ENCODE results near the gene FGF12.
A peak's percentile ranks its signal among the peaks of the same experiment; 100 is the strongest.

FGF12 gene

DNA sequence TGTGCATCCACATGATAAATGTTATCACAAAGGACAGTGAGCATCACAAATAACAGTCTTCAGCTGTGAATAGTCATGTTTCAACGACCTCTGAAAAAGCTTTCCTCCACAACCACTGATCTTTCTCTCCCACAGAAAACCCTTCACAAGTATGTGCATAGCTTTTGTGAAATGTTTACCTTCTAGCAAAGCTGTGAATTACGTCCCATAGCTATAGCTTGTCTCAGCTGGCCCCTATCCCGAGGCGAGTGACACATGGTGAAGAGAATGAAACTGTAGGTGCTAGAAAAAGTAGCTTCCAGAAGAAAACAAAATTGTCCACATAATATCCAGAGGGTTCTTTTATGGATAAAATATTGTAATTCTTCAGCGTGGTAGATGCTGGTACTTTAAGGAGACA is 182.0 kb downstream of the FGF12 start:
- no peak overlapping the region for H3K4me3 ChIP-seq (ENCODE audit: low read depth, low read length)

GRCh38 chr3:192543163-192543562 is 184.2 kb downstream of the FGF12 start:
- no peaks in the 10 kb centered on the region for H3K9me3 ChIP-seq (ENCODE audit: control insufficient read depth, low read length)
- no peak overlapping the region for H3K4me2 ChIP-seq (ENCODE audit: low read length)
- H3K27ac ChIP-seq: no peak overlapping the region
- no peak overlapping the region for H3K9ac ChIP-seq
- no peak overlapping the region for H3K4me3 ChIP-seq (ENCODE audit: low read depth, low read length)
- no peaks in the 10 kb centered on the region for H3K4me1 ChIP-seq
- no peak overlapping the region for H2AFZ ChIP-seq
- H3K79me2 ChIP-seq: no peaks in the 10 kb centered on the region
- no peaks in the 10 kb centered on the region for H3K27me3 ChIP-seq (ENCODE audit: control insufficient read depth, insufficient read depth, low read length)
- TF ChIP-seq, protein P1, sequence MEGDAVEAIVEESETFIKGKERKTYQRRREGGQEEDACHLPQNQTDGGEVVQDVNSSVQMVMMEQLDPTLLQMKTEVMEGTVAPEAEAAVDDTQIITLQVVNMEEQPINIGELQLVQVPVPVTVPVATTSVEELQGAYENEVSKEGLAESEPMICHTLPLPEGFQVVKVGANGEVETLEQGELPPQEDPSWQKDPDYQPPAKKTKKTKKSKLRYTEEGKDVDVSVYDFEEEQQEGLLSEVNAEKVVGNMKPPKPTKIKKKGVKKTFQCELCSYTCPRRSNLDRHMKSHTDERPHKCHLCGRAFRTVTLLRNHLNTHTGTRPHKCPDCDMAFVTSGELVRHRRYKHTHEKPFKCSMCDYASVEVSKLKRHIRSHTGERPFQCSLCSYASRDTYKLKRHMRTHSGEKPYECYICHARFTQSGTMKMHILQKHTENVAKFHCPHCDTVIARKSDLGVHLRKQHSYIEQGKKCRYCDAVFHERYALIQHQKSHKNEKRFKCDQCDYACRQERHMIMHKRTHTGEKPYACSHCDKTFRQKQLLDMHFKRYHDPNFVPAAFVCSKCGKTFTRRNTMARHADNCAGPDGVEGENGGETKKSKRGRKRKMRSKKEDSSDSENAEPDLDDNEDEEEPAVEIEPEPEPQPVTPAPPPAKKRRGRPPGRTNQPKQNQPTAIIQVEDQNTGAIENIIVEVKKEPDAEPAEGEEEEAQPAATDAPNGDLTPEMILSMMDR (IDR thresholded peaks at IDR 0.05): no peak
- no peaks in the 10 kb centered on the region for H3K36me3 ChIP-seq (ENCODE audit: control insufficient read depth, insufficient read depth, low read length)

More for the DNA sequence above, 182.0 kb downstream of the FGF12 start:
- TF ChIP-seq, protein P1 (IDR thresholded peaks at IDR 0.05): no peak
- Histone ChIP-seq H3K27me3 (ENCODE audit: control insufficient read depth, insufficient read depth, low read length) (no peaks in the 10 kb centered on the region), H3K36me3 (ENCODE audit: control insufficient read depth, insufficient read depth, low read length) (no peaks in the 10 kb centered on the region), H3K79me2 (no peaks in the 10 kb centered on the region), H3K4me2 (ENCODE audit: low read length) (no peak overlapping the region), H3K27ac (no peak overlapping the region), H2AFZ (no peak overlapping the region), H3K9ac (no peak overlapping the region), H3K4me1 (no peaks in the 10 kb centered on the region), H3K9me3 (ENCODE audit: control insufficient read depth, low read length) (no peaks in the 10 kb centered on the region)

GRCh38 chr3:192516820-192517219 is 210.5 kb downstream of the FGF12 start:
- Histone ChIP-seq H3K36me3 (ENCODE audit: control insufficient read depth, insufficient read depth, low read length) (no peaks in the 10 kb centered on the region), H3K4me1 (no peaks in the 10 kb centered on the region), H3K27me3 (ENCODE audit: control insufficient read depth, insufficient read depth, low read length) (no peaks in the 10 kb centered on the region), H3K9me3 (ENCODE audit: control insufficient read depth, low read length) (no peaks in the 10 kb centered on the region), H3K4me3 (ENCODE audit: low read depth, low read length) (no peak overlapping the region), H2AFZ (no peak overlapping the region), H3K79me2 (no peaks in the 10 kb centered on the region), H3K4me2 (ENCODE audit: low read length) (no peak overlapping the region), H3K9ac (no peak overlapping the region), H3K27ac (no peak overlapping the region)
- TF ChIP-seq, protein P1 (IDR thresholded peaks at IDR 0.05): no peak

GRCh38 chr3:192515664-192516045 is 211.7 kb downstream of the FGF12 start:
- Histone ChIP-seq H3K27me3 (ENCODE audit: control insufficient read depth, insufficient read depth, low read length) (no peaks in the 10 kb centered on the region), H3K36me3 (ENCODE audit: control insufficient read depth, insufficient read depth, low read length) (no peaks in the 10 kb centered on the region), H3K27ac (peak overlapping the region; percentile 48), H3K4me3 (ENCODE audit: low read depth, low read length) (no peak overlapping the region), H2AFZ (peak overlapping the region; percentile 82), H3K4me2 (ENCODE audit: low read length) (peak overlapping the region; percentile 85), H3K79me2 (no peaks in the 10 kb centered on the region), H3K9ac (no peak overlapping the region), H3K9me3 (ENCODE audit: control insufficient read depth, low read length) (no peaks in the 10 kb centered on the region), H3K4me1 (no peaks in the 10 kb centered on the region)
- TF ChIP-seq, protein P1 (IDR thresholded peaks at IDR 0.05): no peak

All from parathyroid adenoma (tissue), 2 donors.